ENCODE data around the gene TSPYL1.
A peak's percentile ranks its signal among the peaks of the same experiment; 100 is the strongest.
"Not testable (repeated sequence)": the region's sequence is repeated elsewhere in the genome, so short reads cannot be mapped to it uniquely, and the experiment has no call there.

Gene TSPYL1

GRCh38 chr6:116292553-116292952 lies 12.8 kb upstream of the TSPYL1 start:
- no peak for DNase-seq

DNA sequence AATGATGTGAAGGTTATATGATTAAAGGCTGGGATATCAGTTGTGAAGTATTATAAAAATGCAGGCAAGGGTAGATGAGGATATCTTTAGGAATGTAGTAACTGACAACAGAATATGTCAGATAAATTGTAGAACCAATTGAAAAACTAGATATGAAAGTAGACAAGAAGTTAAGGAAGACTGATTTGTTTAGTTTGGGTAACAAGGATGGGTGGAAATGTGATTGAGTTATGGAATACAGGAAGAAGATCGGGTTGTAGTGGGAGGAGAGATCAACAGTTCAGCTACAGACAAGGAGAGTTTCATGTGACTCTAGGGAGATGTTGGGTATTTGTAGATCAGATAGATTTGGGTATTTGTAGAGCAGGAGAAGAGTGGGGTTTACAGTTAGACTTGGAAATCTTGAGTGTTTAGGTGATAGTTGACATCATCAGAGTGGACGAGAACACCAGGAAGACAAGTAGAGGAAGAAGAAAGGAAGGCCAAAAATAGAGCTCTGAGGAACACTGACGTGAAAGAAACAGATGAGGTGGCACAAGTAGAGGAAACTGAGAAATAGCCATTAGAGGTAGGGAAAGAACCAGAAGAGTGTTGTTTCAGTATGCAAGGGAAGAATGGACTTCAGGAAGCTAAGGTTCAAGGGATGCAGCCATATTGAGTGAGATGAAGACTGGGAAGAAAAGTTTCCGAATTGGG lies 12.1 kb upstream of the TSPYL1 start:
- DNase-seq: no peak

DNA sequence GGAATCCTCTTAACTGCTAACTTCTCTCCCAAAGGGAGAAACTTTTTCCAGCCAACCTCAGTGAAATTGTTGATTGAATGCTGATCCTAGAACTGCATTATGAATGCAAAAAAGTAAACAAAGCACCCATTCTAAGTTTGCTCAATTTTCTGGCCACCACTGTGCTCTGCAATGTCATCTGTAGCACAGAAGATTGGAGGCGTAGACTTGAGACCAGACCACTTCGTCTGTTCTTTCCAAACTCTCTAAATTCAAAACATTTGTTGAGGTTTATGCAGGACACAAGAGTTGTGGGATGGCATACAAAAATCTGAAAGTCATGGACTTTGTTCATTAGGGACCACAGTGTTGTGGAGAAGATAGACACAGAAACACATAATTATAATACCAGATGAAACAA lies 11.1 kb upstream of the TSPYL1 start:
- DNase-seq: no peak

DNA sequence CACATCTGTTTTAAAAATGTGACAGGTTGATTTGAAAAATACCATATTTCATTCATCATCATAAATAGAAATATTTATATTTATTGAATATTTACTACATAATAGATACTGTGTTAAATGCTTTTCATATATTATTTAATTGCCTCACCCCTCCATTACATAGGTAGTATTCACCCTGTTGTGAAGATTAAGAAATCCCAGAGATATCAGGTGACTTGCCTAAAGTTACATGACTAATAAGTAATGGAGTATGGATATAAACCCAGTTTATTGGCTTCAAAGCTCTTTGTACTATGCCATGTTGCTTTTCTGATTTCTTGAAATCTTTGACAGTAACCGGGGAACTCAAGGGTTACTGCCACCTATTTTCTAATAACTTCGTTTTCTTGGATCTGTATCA lies 10.1 kb upstream of the TSPYL1 start:
- no peak for DNase-seq

DNA sequence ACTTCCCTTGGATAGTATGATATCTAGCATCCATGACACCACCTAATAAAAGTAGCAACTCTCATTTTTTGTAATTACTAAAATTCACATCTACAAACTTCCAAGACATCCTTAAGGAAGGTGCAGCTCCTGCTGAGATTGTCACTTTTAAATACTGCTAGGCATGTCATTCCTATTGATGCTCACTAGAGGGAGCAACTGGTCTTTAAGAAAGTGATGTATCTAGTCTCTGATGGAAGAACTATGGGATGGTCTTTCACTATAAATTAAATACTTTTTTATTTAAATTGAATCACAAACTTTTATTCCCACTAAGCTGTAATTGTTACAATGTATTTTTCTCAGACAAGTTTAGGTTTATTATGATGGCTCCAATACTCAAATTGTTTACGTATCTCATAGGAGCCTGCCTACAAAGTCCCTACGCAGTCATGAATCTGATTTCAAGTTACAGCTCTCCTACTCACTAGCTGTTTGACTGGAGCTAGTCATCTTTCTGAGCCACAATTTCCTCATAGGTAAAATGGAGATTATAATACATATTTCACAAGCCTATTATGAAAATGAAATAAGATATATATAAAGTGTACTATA lies 8.1 kb upstream of the TSPYL1 start:
- peak; percentile 16 for DNase-seq

DNA sequence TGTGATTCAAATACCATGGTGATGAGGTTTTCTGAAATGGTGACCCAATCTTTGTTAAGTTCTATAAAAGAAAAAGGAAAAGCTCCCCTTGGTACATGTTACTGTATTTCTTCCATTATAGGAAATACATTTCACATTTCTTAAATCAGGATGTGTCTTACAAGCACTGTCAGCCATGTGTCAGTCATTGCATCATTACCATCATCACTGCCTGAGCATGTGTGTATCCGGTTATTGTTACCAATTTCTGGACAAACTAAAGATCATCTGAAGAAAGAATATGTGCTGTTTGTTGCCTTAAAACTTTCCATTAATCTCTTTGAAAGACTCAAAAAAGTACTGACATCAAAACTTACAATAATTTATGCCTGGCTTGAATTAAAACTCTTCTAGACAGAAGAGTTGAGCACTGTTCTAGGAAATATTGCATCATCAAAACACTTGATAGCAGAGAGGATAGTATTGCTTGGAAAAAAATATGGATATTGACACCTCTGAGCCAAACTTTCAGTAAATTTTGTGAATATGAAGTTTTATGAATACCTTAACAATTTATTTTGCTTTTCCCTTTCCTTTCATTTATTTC lies 7.1 kb upstream of the TSPYL1 start:
- DNase-seq: no peak

GRCh38 chr6:116284984-116285383 lies 5.3 kb upstream of the TSPYL1 start:
- DNase-seq: not testable (repeated sequence)

- DNase-seq: no peak
Measured at GRCh38 chr6:116283191-116283590, 3.5 kb upstream of the TSPYL1 start.

DNA sequence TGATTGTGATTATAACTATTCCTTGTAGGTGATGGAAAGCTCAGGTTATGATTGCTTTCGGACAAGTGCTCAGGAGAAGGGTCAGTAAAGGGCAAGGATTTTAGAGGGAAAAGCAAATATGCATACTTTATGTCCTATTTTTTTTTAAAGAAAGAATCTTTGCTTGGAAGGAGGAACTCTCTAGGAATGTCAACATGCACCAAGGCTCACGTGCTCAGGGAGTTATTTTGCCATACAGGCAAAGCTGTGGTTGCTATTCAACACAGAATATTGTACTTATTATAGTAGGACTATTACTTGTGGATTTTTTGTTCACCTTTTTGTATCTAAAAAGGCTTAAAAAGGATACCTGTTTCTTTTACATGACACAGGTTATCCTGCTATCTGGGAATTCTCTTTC lies 3.0 kb upstream of the TSPYL1 start:
- no peak for DNase-seq

DNA sequence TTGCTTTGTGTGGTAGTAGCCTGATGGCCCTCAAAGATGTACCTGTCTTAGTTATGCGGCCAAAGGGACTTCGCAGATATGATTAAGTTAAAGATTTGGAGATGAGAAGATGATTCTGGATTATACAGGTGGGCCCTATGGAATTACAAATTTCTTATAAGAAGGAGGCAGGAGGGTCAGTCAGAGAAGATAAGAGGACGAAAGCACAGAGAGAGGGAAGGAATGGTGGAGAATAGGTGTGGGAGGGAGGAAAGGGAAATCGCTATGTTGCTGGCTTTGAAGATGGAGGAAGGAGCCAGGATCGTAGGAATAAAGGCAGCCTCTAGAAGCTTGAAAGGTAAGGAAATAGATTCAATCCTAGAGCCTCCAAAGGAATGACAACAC lies 1.2 kb upstream of the TSPYL1 start:
- DNase-seq: no peak

- no peak for DNase-seq
Measured at GRCh38 chr6:116280161-116280932, 617 bp upstream of the TSPYL1 start.

DNA sequence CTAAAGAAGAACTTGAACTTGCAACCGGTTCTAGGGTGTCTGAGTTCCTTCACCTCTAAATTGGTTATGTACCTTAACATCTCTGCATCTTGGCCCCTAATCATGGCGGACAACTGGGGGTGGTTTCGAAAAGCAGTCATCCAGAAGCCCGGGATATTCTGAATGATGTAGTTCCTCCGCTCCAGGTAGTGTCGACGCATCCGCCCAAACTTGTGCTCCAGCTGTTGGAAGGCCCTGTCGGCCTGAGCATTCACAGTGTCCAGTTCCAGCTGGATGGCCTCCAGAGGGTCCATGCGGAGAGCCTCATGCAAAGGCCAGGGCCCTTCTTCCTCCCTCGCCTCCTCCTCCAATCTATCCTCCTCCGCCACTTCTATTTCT lies 887 bp downstream of the TSPYL1 start:
- no peak for DNase-seq

DNA sequence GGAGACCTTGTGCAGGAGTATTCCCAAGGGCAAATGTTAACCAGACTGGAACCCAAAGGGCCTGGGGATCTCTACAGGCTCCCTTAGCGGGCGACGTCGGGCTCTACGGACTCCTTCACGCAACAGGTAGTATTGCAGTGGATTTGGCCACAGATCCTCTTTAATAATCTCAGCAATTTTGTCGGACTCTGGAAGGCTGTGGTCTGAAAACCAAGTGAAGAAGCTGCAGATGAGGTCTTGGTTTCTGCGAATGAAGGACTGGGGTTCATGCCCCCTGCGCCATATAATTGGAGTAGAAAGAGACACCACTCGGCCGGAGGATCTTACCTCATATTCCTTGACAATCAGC lies 1.3 kb downstream of the TSPYL1 start:
- no peak for DNase-seq

DNA sequence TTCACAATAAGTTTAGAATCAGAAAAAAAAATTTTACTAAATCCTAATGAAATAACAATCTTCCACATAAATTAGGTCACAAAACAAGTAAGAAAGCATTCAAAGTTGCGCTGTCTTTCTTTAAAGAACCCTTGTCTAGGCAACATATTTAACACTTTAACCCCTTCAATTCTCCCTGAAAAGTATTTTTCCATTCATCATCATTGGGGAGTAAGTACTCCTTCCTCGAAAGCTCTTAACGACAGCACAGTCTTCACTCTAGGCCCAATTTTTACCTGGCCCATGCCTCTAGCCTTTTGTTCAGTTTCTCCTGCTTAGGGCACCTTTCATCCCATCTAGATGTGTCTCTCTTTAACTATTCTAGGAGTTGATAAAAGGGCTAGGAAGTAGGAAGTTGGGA lies 2.6 kb downstream of the TSPYL1 start:
- DNase-seq: no peak

DNA sequence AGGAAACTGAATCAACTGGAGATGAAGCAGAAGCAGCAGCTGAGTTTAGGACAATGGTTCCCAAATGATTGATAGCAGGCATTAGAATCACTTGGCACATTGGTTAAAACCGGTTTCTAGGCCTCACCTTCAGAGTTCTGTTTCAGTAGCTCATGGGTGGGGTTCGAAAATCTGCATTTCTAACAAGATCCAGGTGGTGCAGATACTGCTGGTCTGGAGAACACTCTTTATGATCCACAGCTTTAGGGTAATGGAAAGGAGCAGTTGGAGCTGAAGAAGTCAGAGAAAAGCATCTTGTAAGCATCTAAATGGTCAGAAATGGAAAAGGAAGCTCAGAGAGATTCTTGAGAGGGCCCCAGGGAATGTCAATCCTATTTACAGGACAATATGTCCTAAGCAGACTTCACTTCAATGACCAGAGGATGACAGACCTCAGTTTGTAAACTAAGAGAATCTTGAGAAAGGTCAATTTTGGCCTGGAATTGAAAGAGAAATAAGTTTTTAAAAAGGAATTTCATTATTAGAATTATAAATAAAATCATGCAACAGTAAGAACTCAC lies 8.5 kb downstream of the TSPYL1 start:
- DNase-seq: no peak

- DNase-seq: peak; percentile 63
Measured at GRCh38 chr6:116268589-116269293, 11.0 kb downstream of the TSPYL1 start.

DNA sequence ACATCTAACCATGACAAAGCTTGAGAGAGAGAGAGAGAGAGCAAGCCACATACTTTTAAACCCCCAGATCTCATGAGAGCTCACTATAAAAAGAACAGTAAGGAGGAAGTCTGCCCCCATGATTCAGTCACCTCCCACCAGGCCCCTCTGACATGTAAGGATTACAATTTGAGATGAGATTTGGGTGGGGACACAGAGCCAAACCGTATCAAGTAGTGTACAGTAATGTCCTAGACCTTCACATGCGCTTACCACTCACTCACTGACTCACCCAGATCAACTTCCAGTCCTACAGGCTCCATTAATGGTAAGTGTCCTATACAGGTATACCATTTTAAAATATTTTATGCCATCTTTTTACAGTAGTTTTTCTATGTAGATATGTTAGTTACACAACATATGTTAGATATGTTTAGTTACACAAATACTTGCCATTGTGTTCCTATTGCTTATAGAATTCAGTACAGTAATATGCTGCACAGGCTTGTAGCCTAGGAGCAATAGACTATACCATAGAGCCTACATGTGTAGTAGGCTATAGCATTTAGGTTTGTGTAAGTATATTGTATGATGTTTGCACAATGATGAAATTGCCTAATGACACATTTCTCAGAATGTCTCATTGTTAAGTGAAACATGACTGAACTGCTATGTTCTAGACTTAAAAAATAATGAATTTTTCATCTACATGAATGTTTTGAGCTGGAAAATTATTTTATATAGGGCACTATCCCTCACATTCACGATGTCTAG lies 11.7 kb downstream of the TSPYL1 start:
- no peak for DNase-seq

DNA sequence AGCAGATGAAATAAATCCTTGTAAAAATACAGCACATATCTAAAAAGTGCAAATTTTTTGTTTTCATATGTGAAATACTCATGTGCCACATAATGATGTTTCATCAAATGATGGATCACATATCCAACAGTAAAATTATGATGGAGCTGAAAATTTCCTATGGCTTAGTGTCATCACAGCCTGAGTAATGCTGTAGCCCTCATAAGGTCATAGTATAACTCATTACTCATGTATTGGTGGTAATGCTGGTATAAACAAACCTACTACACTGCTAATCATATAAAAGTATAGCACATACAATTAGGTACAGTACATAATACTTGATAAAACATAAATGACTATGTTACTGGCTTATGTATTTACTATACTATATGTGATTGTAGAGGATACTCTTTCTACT lies 12.9 kb downstream of the TSPYL1 start:
- DNase-seq: no peak

DNA sequence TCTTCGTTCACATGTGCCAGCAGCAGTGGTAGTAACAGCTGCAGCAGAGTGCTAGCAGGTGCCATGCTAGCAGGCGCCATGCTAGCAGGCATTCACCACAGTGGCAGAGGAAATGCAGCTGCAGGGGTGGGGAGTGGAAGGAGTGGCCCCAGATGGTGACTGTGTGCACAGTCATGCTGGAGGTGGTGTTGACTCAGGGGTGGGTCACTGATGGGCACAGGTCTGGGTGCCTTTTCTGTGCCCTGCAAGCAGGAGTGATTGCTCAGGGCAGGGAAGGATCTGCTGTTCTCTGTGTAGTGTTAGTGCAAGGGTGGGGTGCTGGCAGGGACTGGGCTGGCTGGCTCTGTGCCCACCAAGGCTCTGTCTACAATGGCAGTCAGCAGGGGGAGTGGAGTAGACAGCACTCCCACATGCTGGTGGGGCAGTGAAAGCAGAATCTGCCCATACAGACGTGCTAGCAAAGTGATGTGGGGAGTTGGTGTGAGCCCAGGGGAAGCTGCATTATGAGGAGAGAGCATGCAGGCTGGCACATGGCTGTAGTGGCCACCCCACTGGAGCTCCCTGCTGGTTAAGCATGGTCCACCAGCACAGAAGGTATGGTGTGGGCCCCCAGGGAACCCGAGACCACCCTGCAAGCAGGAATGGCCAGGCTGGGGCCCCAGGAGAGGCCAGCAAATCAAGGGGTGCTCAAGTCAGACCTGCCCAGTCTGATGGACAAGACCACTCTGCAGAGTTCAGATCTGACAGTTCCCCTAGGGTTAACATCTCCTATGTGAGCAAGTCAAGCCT lies 14.5 kb downstream of the TSPYL1 start:
- no peak for DNase-seq

- DNase-seq: no peak
Measured at GRCh38 chr6:116263353-116263752, 16.4 kb downstream of the TSPYL1 start.

DNA sequence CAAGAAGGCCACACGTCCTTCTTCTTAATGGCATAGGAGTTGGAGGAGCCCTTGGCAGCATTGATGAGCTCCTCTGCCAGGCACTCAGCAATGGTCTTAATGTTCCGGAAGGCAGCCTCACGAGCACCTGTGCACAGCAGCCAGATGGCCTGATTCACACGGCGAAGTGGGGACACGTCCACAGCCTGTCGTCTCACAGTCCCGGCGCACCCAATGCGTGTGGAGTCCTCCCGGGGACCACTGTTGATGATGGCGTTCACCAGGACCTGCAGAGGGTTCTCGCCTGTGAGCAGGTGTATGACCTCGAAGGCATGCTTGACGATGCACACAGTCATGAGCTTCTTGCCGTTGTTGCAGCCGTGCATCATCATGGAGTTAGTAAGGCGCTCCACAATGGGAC lies 21.2 kb downstream of the TSPYL1 start:
- no peak for DNase-seq

- DNase-seq: no peak
Measured at GRCh38 chr6:116256694-116257093, 23.0 kb downstream of the TSPYL1 start.
